Nephron progenitor cell (in vitro differentiated cells): Measurements from ENCODE around the gene PTPRK.

Experiments
- DNase-seq: peaks from one replicate; pipeline ENCODE4 v3.0.0; 2021
- H3K27ac Mint-ChIP-seq: 2 replicates; pipeline ENCODE4 v1.8.0; 2021; ENCODE audit warnings: mild to moderate bottlenecking, moderate library complexity, mixed read lengths
- H3K27me3 Mint-ChIP-seq: 2 replicates; pipeline ENCODE4 v1.8.0; 2021; ENCODE audit warnings: mild to moderate bottlenecking, low read depth, mixed read lengths; ENCODE audit not compliant: poor library complexity
- H3K36me3 Mint-ChIP-seq: 2 replicates; pipeline ENCODE4 v1.8.0; 2021; ENCODE audit warnings: low read depth, mixed read lengths
- H3K4me1 Mint-ChIP-seq: 2 replicates; pipeline ENCODE4 v1.8.0; 2021; ENCODE audit warnings: mixed read lengths
- H3K4me3 Mint-ChIP-seq: 2 replicates; pipeline ENCODE4 v1.8.0; 2021; ENCODE audit warnings: mild to moderate bottlenecking, moderate library complexity, mixed read lengths
- H3K9me3 Mint-ChIP-seq: 2 replicates; pipeline ENCODE4 v1.8.0; 2021; ENCODE audit warnings: mild to moderate bottlenecking, moderate library complexity, mixed read lengths
- CTCF ChIP-seq: fragments of 200-600 bp; sonication (generic); IDR thresholded peaks from 2 replicates; pipeline ENCODE4 v1.5.0; 2021; ENCODE audit warnings: antibody characterized with exemption

Gene PTPRK

DNA sequence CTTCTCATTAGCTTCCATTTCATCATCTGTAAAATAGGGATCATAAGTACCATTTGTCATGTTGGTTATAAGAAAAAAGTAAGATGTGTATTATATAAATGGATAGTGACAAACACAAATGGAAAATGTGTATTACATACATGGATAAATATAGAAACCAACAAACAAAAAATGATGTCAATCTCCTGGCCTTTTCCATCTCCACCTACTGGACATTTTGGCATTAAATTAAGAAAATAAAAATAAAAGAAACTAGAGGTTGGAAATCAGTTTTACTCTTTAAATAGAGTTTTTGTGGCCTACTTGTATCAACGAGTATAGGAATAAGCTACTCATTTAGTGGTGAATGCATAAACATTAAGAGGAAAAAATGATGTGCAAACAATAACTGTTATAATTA is 552.0 kb downstream of the PTPRK start:
- no peak for TF ChIP-seq CTCF
- Mint-ChIP-seq H3K9me3 (no peaks in the 10 kb centered on the region), H3K4me3 (no peak overlapping the region), H3K4me1 (no peaks in the 10 kb centered on the region), H3K27me3 (no peaks in the 10 kb centered on the region), H3K27ac (no peak overlapping the region), H3K36me3 (peaks cover 45% of the 10 kb centered on the region)
- no peak for DNase-seq

DNA sequence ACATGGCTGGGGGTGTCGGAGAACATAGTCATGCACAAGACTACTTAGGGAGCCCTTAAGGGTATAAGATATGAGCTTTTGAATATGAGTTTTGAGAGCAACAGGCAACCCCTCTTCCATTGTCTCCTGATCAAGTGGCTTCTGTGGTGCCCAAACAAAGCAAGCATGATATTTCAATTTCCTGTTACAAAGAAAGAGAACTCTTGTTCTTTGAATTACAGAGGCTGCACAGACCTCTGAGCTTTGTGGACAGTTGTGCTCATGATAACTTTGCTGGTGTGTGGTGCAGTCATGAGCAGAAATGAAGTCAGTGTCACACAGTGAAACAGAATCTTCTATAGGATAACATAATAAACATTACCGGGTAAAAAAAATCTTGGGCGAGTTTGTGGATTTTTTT is 552.7 kb downstream of the PTPRK start:
- no peak overlapping the region for H3K4me3 Mint-ChIP-seq
- no peaks in the 10 kb centered on the region for H3K27me3 Mint-ChIP-seq
- H3K9me3 Mint-ChIP-seq, result no peaks in the 10 kb centered on the region
- no peak for TF ChIP-seq CTCF
- H3K36me3 Mint-ChIP-seq, result peaks cover 41% of the 10 kb centered on the region
- H3K27ac Mint-ChIP-seq, result no peak overlapping the region
- H3K4me1 Mint-ChIP-seq, result no peaks in the 10 kb centered on the region
- DNase-seq, result no peak

- no peak overlapping the region for H3K4me3 Mint-ChIP-seq
- H3K4me1 Mint-ChIP-seq, result no peaks in the 10 kb centered on the region
- H3K36me3 Mint-ChIP-seq, result peaks cover 30% of the 10 kb centered on the region
- H3K27ac Mint-ChIP-seq, result no peak overlapping the region
- no peaks in the 10 kb centered on the region for H3K9me3 Mint-ChIP-seq
- no peak for DNase-seq
- TF ChIP-seq CTCF, result no peak
- H3K27me3 Mint-ChIP-seq, result no peaks in the 10 kb centered on the region
Measured at GRCh38 chr6:127966616-127967015, 553.8 kb downstream of the PTPRK start.

DNA sequence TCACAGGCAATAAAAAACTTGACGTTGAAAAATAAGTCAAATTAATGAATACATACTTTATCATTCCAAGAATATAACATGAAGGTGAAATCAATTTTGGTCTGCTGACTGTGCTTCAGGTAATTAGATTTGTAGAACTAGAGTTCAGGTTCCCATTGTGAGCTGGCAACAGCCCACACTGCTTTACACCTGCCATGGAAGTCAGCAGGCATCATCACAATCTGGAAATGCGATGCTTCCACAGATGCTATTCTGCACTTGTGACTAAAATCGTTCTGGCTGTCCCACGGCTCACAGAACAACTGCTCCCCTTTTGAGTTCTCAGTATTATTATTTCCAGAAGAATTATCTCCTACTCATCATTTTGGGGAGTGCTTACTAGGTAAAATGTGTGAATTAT is 556.9 kb downstream of the PTPRK start:
- H3K4me1 Mint-ChIP-seq, result no peaks in the 10 kb centered on the region
- no peak for DNase-seq
- H3K4me3 Mint-ChIP-seq, result no peak overlapping the region
- no peaks in the 10 kb centered on the region for H3K9me3 Mint-ChIP-seq
- TF ChIP-seq CTCF, result no peak
- peaks cover 23% of the 10 kb centered on the region for H3K36me3 Mint-ChIP-seq
- H3K27me3 Mint-ChIP-seq, result no peaks in the 10 kb centered on the region
- no peak overlapping the region for H3K27ac Mint-ChIP-seq

DNA sequence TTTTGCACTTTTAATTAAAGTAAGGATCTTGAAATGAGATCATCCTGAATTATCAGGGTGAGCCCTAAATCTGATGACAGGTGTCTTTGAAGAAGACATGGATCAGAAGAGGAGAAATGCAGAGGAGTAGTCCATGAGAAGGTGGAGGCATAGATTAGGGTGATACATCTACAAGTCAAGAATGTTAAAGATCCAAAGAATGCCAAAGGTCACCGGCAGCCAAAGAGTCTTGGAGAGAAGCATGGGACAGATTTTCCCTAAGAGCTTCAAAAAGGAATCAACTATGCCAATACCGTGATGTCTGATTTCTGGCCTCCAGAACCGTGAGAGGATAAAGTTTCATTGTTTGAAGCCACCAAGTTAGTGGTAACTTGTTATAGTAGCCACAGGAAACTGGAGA is 560.5 kb downstream of the PTPRK start:
- Mint-ChIP-seq H3K9me3 (no peaks in the 10 kb centered on the region), H3K36me3 (no peaks in the 10 kb centered on the region)
- no peak for TF ChIP-seq CTCF

DNA sequence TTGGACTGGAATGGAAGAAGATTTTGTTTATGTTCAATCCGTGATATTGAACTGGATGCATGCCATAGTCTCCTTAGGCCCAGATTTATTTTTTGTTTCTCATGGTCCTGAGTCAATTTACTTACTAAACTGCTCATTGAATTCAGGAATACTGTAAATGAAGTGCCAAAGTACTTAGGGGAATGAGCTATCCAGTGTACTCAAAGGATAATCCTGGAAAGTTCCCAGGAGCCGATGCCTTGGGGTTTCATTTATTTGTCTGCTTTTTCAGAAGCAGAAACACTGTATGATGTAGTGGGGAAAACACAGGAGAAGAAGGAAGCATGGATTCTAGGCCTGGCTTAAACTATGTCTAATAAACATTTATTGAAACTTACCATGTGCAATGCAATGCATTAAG is 563.4 kb downstream of the PTPRK start:
- Mint-ChIP-seq H3K27me3 (no peaks in the 10 kb centered on the region), H3K4me1 (no peaks in the 10 kb centered on the region), H3K4me3 (no peak overlapping the region), H3K36me3 (no peaks in the 10 kb centered on the region), H3K9me3 (no peaks in the 10 kb centered on the region), H3K27ac (no peak overlapping the region)
- DNase-seq, result no peak
- TF ChIP-seq CTCF, result no peak

More for the DNA sequence above, 560.5 kb downstream of the PTPRK start:
- H3K4me3 Mint-ChIP-seq, result no peak overlapping the region
- no peaks in the 10 kb centered on the region for H3K27me3 Mint-ChIP-seq
- DNase-seq, result no peak
- peak overlapping the region; percentile 51 for H3K27ac Mint-ChIP-seq
- H3K4me1 Mint-ChIP-seq, result no peaks in the 10 kb centered on the region
